Muscle of back (tissue), 11 donors: ENCODE results near the gene GID8. TPM values are rescaled to one million over a fixed set of nuclear protein-coding genes. Genes with fewer than 3 reads are reported as not detected.

ENCODE experiments used
- DNase-seq, 3 donors: peaks; one replicate each; pipeline versions ENCODE4 v3.0.0 to v3.0.0-alpha.2; 2013
- polyA plus RNA-seq, 10 donors: library from polyadenylated mRNA; unstranded; fragments of 120-200 nt; gene quantifications; one replicate each; pipeline ENCODE4 v1.2.1, GENCODE V29; 2013; ENCODE audit not compliant: insufficient read length in 10 of 10

The GID8 gene
- polyA plus RNA-seq, 10 donors = 26.7 to 38.5 (median 30.6) TPM

DNA sequence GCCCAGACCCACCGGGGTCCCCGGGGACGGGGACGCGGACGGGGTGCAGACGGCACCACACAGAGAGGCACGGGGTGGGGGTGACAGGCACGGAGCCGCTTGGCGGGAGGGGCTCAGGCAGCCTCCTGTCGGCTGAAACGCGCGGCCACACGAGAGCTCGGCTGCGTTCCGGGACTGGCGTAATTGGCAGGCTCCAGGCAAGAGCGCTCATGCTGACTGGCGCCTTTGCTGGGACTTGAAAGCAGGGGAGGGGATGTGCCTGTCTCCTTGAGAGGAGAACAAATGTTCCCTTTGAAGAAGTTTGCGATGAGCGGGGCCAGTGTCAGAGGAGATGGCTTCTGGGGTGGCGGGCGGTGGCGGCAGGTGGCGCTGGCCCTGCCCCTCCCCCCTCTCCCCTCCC is 43.0 kb downstream of the GID8 start:
- no peak for DNase-seq

GRCh38 chr20:62982124-62983075 is 44.5 kb downstream of the GID8 start:
- DNase-seq = no peak

- DNase-seq = no peak
Observed at GRCh38 chr20:62983210-62983609, 45.3 kb downstream of the GID8 start.

DNA sequence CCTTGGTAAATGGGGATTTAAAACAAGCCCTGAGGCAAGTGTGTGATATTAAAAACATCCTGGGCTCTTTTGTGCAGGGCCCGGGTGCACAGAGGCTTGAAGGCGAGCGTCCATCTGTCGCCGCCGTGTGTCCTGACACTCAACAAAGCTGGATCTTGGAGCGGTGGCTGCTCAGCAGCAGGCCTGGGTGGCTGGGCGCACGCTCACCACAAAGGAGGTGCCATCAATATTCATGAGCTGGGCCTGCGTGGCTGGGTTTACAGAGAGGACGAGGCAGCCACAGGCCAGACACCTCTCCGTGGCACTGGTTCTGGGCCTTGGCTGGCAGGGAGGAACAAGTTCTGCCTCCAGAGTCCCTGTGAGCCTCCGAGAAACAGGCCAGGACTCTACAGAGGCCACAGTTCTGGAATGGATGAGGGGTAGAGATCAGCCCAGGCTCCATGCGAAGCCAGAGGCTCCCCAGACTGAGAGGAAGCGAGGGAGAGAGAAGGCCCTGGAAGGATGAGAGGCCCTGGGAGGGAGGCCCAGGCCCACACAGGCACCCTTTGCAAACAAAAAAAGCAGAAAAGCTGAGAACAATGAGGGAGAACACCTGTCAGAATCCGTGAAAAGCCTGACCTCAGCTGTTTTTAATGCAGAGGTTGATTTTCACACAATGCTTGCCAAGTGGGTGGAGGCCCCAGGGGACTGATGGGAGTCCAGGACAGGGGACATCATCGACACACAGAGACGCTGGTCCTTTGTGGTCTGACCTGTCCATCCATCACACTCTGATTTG is 46.9 kb downstream of the GID8 start:
- DNase-seq = no peak

DNA sequence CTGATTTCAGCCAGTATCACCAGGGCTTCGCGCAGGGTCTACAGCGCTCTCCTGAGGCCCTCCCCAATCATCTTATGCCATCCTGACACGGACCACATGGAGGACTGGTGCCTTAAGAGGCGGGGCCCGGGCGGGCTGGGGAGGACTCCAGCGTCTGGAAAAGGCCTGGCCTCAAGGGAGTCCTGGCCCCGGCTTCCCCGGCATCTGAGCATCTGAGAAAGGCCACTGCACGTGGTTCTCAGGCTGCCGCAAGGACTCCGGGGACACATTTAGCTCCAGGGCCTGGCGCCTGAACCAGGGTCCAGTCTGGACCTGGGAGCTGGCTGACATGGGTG is 47.5 kb downstream of the GID8 start:
- no peak for DNase-seq

- no peak for DNase-seq
Observed at GRCh38 chr20:62986257-62986800, 48.4 kb downstream of the GID8 start.

GRCh38 chr20:62987114-62987513 is 49.2 kb downstream of the GID8 start:
- DNase-seq = no peak

DNA sequence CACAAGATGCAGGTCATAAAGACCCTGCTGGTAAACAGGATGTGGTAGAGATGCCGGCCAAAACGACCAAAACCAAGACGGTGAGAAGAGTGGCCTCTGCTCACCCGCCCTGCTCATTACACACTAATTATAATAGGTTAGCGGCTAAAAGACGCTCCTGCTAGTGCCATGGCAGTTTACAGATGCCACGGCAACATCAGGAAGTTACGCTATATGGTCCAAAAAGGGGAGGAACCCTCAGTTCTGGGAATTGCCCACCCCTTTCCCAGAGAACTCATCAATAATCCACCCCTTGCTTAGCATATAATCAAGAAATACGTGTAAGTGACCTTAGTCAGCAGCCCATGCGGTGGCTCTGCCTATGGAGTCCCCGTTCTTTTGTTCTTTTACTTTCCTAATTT is 51.3 kb downstream of the GID8 start:
- DNase-seq = no peak

DNA sequence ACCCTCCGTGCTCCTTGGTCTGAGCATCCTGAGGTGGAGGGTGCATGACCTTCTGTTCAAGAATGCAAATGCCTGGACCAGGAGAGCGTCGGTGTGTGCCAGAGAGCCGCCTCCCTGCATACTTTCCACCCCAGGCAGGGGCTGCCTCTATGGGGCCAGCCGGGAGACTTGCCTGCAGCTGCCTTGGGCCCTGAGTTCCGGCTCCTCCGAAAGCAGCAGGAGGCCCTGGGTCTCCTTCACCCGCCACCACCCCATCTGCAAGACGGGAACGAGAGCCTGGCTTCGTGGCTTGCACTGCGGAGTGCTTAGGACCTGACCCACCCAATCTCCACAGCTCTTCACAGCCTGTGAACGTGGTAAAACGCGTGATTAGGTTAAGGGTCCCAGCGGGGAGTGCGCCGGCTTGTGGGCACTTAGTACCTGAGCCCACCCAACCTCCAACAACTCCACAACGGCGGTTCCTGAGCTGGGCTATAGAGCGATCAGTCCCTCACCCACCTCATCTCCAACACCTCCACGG is 52.4 kb downstream of the GID8 start:
- DNase-seq = no peak

- no peak for DNase-seq
Observed at GRCh38 chr20:62991196-62991807, 53.4 kb downstream of the GID8 start.

- no peak for DNase-seq
Observed at GRCh38 chr20:62991863-62992262, 53.9 kb downstream of the GID8 start.

- DNase-seq = peak in 2 of 3 donors; percentile 29 to 64
Observed at GRCh38 chr20:62993856-62994494, 56.0 kb downstream of the GID8 start.

GRCh38 chr20:62994869-62995281 is 56.9 kb downstream of the GID8 start:
- no peak for DNase-seq

DNA sequence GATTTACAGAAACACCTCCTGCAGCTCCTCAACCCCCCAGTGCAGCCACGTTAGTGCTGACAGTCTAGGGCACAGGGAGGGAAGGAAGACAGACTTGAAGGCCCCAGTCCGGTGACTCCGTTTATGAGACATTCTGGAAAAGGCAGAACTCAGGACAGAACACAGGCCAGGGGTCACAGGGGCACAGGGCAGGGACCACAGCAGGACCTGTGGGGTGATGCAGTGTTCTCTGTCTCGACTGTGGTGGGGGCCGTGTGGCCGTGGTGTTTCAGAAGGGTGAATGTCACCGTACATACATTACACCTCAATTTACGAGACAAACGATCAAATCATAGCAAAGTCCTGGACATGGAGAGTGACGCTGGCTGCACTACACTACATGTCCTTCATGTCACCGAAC is 57.5 kb downstream of the GID8 start:
- DNase-seq = no peak

DNA sequence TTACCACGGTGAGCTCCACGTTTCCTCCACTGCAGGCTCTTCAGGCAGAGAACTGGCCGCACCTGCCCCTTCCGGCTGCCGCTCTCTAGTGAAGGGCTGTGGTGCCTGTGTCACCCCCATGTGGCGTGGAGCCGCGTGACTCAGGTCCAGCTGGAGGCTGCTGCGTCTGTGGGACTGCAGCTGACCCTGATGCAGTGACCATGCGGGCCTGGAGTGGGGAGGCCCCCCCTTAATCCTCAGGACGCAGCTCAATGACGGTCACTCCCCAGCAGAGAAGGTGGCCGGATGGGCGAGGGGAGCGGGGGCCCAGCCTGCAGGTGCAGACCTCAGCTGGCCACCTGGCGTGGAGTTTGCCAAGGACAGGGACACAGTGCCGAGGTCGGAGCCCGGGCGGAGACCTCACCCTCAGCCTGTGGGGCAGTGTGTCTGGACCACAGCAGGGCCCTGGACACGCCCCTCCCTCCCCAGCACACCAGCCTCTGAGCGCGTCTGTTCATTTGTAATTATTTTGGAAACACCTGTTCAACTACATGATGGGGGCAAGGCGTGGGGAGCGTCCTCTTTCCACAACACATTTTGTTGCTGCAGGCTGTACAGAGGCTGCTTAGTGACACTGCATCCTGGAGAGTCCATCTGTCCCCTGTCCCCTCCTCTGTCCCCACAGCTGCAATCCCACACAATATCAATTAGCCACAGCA is 58.1 kb downstream of the GID8 start:
- DNase-seq = no peak

DNA sequence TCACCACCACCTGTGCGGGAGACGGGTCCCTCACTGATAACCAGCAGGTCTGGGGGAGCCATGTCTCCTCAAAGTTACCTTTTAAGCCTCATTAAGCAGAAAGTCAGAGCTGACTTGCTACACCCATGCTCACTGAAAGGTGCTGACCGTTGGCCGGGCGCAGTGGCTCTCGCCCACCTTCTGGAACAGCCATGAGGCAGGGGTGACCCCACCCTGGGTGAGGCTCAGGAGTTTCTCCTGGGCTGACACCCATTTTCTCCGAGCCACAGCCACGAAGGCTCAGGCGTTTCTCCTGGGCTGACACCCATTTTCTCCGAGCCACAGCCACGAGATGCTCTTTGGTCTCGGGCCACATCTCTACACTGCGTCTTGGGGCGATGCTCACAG is 58.6 kb downstream of the GID8 start:
- DNase-seq = no peak

DNA sequence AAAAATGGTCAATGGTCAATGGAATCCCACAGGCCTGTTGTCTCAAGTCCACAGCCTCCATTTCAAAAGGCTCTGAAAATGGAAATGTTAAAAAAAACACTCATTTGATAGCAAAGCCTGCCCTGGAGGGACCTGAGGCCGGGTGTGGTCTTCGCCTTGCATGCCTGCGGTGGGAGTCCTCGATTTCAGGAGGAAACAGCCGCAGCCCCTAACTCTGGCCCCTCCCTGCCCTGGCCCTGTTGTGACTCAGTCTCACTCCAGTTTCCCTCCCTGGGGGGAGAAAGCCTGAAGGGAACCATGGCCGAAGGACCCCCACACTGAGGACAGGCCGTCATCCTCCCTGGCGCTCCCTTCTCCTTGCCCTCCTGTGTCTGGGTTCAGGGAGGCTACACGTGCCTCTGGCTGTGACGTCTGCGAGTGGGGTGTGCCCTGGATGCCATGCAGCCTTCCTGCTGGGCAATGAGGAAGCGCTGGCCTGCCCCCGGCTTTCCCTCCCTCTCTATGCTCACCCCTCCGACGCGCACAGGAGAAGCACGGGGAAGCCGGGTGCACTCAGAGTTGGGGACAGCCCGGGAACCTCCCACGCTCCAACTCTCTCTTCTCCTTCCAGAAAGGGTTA is 59.6 kb downstream of the GID8 start:
- no peak for DNase-seq
